ENCODE data around the gene GSK3B.

Gene GSK3B

GRCh38 chr3:119817583-119818363 is 276.5 kb downstream of the GSK3B start:
- no peak for DNase-seq (ENCODE audit: low read depth)

- DNase-seq (ENCODE audit: low read depth) = no peak
These were observed 277.2 kb downstream of the GSK3B start for GRCh38 chr3:119817071-119817470.

- no peak for DNase-seq (ENCODE audit: low read depth)
These were observed 278.5 kb downstream of the GSK3B start for GRCh38 chr3:119815716-119816115.

- no peak for DNase-seq (ENCODE audit: low read depth)
These were observed 281.7 kb downstream of the GSK3B start for GRCh38 chr3:119812491-119813058.

GRCh38 chr3:119810018-119810435 is 284.2 kb downstream of the GSK3B start:
- DNase-seq (ENCODE audit: low read depth) = peak; percentile 27

GRCh38 chr3:119809249-119810017 is 284.8 kb downstream of the GSK3B start:
- no peak for DNase-seq (ENCODE audit: low read depth)

- no peak for DNase-seq (ENCODE audit: low read depth)
These were observed 285.4 kb downstream of the GSK3B start for GRCh38 chr3:119808843-119809242.

- DNase-seq (ENCODE audit: low read depth) = no peak
These were observed 286.0 kb downstream of the GSK3B start for GRCh38 chr3:119808244-119808643.

GRCh38 chr3:119800844-119801243 is 293.4 kb downstream of the GSK3B start:
- DNase-seq (ENCODE audit: low read depth) = no peak

- DNase-seq (ENCODE audit: low read depth) = no peak
These were observed 297.5 kb downstream of the GSK3B start for GRCh38 chr3:119796785-119797184.

- DNase-seq (ENCODE audit: low read depth) = no peak
These were observed 297.9 kb downstream of the GSK3B start for GRCh38 chr3:119796368-119796767.

GRCh38 chr3:119795849-119796248 is 298.4 kb downstream of the GSK3B start:
- no peak for DNase-seq (ENCODE audit: low read depth)

GRCh38 chr3:119794971-119795612 is 299.2 kb downstream of the GSK3B start:
- no peak for DNase-seq (ENCODE audit: low read depth)

GRCh38 chr3:119794401-119794800 is 299.8 kb downstream of the GSK3B start:
- DNase-seq (ENCODE audit: low read depth) = no peak

GRCh38 chr3:119792270-119792669 is 302.0 kb downstream of the GSK3B start:
- DNase-seq (ENCODE audit: low read depth) = no peak

- DNase-seq (ENCODE audit: low read depth) = no peak
These were observed 303.9 kb downstream of the GSK3B start for GRCh38 chr3:119790369-119790768.

- DNase-seq (ENCODE audit: low read depth) = no peak
These were observed 307.8 kb downstream of the GSK3B start for GRCh38 chr3:119786409-119786808.

- no peak for DNase-seq (ENCODE audit: low read depth)
These were observed 310.4 kb downstream of the GSK3B start for GRCh38 chr3:119783883-119784282.

- DNase-seq (ENCODE audit: low read depth) = no peak
These were observed 311.0 kb downstream of the GSK3B start for GRCh38 chr3:119783255-119783654.

GRCh38 chr3:119782460-119782859 is 311.8 kb downstream of the GSK3B start:
- DNase-seq (ENCODE audit: low read depth) = no peak

GRCh38 chr3:119781330-119782198 is 312.7 kb downstream of the GSK3B start, which contains the start of gene NR1I2:
Gene NR1I2 (plus strand): TSS chr3:119782101.
- DNase-seq (ENCODE audit: low read depth) = no peak

Measured in activated T-cell treated with anti-CD3 and anti-CD28 coated beads for 1 hour (primary cell).